Lung (tissue), 13 donors: Measurements from ENCODE around the gene BCAM. TPM values are rescaled to one million over a fixed set of nuclear protein-coding genes. Genes with fewer than 3 reads are reported as not detected.

Experiments
- ATAC-seq: fragments of 200-7000 bp; cut with Tn5 transposase; one replicate; pipeline ENCODE4 v1.9.1; 2020; ENCODE audit warnings: moderate number of reproducible peaks; ENCODE audit not compliant: insufficient read depth, low FRiP score
- DNase-seq, 3 donors: peaks; one replicate each; pipeline ENCODE4 v3.0.0-alpha.2; 2013 to 2017
- H3K27ac ChIP-seq, 2 donors: one replicate each; pipeline ENCODE4 v1.5.1; 2013; ENCODE audit warnings: mild to moderate bottlenecking in 2 of 2, moderate library complexity in 2 of 2, control low read depth in 1 of 2, inconsistent platforms in 1 of 2, low read depth in 1 of 2, low read length in 1 of 2
- H3K27me3 ChIP-seq, 3 donors: one replicate each; pipeline ENCODE4 v1.5.1; 2013; ENCODE audit warnings: low read length in 2 of 3; ENCODE audit not compliant: control insufficient read depth in 3 of 3, insufficient read depth in 3 of 3
- H3K36me3 ChIP-seq, 4 donors: one replicate each; pipeline ENCODE4 v1.5.1; 2013; ENCODE audit warnings: low read length in 4 of 4, mild to moderate bottlenecking in 1 of 4, moderate library complexity in 1 of 4; ENCODE audit not compliant: control insufficient read depth in 4 of 4, insufficient read depth in 4 of 4
- H3K4me1 ChIP-seq, 5 donors: one replicate each; pipeline ENCODE4 v1.5.1; 2013; ENCODE audit warnings: low read length in 5 of 5, mild to moderate bottlenecking in 2 of 5, moderate library complexity in 1 of 5; ENCODE audit not compliant: control insufficient read depth in 5 of 5, insufficient read depth in 5 of 5
- H3K4me3 ChIP-seq: one replicate; pipeline ENCODE4 v1.5.1; 2013; ENCODE audit warnings: mild to moderate bottlenecking, control low read depth, moderate library complexity
- H3K9ac ChIP-seq, 2 donors: one replicate each; pipeline ENCODE4 v1.5.1; 2013; ENCODE audit warnings: low read length in 2 of 2, control low read depth in 1 of 2; ENCODE audit not compliant: insufficient read depth in 1 of 2
- H3K9me3 ChIP-seq, 4 donors: one replicate each; pipeline ENCODE4 v1.5.1; 2013; ENCODE audit warnings: low read length in 3 of 4, mild to moderate bottlenecking in 1 of 4, moderate library complexity in 1 of 4; ENCODE audit not compliant: control insufficient read depth in 4 of 4, insufficient read depth in 3 of 4
- WGBS, 2 donors: extraction: QIAGEN DNeasy Blood & Tissue Kit; methylation state at CpG; one replicate each; pipeline ENCODE4 v1.1.7; 2013; 5-methylcytosine and 5-hydroxymethylcytosine counted together
- polyA plus RNA-seq, 2 donors: library from polyadenylated mRNA; stranded (reverse); fragments of 200-250 nt; gene quantifications; one replicate each; pipeline ENCODE4 v1.2.1, GENCODE V29; 2013
- small RNA-seq: library from RNA; depleted of rRNA; stranded (forward); fragments of <200 nt; gene quantifications from one replicate; pipeline ENCODE3, GENCODE V24; 2014; ENCODE audit warnings: low replicate concordance
- total RNA-seq, 2 donors: library from RNA; depleted of rRNA in 1 of 2; stranded (reverse); fragments of >200 nt in 1 of 2; gene quantifications; one replicate each; pipeline ENCODE4 v1.2.1, GENCODE V29; 2014 to 2021
- TF ChIP-seq, protein P1 (sequence below): IDR thresholded peaks from 2 replicates; pipeline ENCODE4 v1.5.1; 2012; ENCODE audit warnings: mild to moderate bottlenecking; ENCODE audit errors: control extremely low read depth, extremely low read depth
- donor health status: control.
- donor health status: control.
- donor health status: Bipolar disorder and iron deficiency.
- donor health status: healthy.
- donor health status: DM: yes; HTN: yes; CAD: no.

Gene BCAM
- total and polyA plus RNA-seq, 4 donors, result 59.2 to 225 (median 185) TPM

- TF ChIP-seq, protein P1, sequence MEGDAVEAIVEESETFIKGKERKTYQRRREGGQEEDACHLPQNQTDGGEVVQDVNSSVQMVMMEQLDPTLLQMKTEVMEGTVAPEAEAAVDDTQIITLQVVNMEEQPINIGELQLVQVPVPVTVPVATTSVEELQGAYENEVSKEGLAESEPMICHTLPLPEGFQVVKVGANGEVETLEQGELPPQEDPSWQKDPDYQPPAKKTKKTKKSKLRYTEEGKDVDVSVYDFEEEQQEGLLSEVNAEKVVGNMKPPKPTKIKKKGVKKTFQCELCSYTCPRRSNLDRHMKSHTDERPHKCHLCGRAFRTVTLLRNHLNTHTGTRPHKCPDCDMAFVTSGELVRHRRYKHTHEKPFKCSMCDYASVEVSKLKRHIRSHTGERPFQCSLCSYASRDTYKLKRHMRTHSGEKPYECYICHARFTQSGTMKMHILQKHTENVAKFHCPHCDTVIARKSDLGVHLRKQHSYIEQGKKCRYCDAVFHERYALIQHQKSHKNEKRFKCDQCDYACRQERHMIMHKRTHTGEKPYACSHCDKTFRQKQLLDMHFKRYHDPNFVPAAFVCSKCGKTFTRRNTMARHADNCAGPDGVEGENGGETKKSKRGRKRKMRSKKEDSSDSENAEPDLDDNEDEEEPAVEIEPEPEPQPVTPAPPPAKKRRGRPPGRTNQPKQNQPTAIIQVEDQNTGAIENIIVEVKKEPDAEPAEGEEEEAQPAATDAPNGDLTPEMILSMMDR, result no peak
- Histone ChIP-seq H3K9me3 (no peaks in the 10 kb centered on the region), H3K4me1 (peaks cover 0 to 6% (median 0%) of the 10 kb centered on the region in 5 donors), H3K27me3 (no peaks in the 10 kb centered on the region), H3K27ac (no peak overlapping the region), H3K9ac (no peak overlapping the region), H3K36me3 (peaks cover 2 to 17% (median 9%) of the 10 kb centered on the region in 4 donors), H3K4me3 (no peak overlapping the region)
- WGBS, 2 donors, result 73 to 77% methylated on average over 4 of the region's 4 CpGs
- ATAC-seq (no peak), DNase-seq (no peak)
These were observed 57.8 kb downstream of the BCAM start for GRCh38 chr19:44866664-44867063.

DNA sequence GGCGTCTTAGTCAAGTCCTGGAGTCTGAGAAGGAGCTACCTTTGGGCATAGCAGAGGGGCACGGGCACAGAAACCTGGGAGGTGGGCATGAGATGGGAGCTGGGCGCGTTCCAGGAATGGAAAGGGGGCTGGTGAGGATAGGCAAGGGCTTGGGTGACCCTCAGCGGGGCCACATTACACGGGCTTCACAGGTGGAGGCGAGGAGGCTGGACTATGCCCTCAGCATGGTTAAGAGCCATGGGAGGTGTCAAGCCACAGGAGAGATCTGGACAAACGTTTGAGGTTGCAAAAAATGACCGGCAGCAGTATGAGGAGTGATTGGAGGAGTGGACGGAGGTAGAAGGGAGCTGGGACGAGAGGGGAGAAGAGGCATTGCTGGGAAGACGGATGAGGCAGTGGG lies 58.7 kb downstream of the BCAM start:
- no peak overlapping the region for H3K9ac ChIP-seq
- TF ChIP-seq, protein P1, result no peak
- ATAC-seq (no peak), DNase-seq (no peak)
- no peaks in the 10 kb centered on the region for H3K27me3 ChIP-seq
- H3K27ac ChIP-seq, result no peak overlapping the region
- H3K4me1 ChIP-seq, result peaks cover 0 to 6% (median 0%) of the 10 kb centered on the region in 5 donors
- no peak overlapping the region for H3K4me3 ChIP-seq
- H3K36me3 ChIP-seq, result peaks cover 7 to 25% (median 17%) of the 10 kb centered on the region in 4 donors
- no peaks in the 10 kb centered on the region for H3K9me3 ChIP-seq
- WGBS, 2 donors, result 89 to 96% methylated on average over 12 of the region's 12 CpGs

DNA sequence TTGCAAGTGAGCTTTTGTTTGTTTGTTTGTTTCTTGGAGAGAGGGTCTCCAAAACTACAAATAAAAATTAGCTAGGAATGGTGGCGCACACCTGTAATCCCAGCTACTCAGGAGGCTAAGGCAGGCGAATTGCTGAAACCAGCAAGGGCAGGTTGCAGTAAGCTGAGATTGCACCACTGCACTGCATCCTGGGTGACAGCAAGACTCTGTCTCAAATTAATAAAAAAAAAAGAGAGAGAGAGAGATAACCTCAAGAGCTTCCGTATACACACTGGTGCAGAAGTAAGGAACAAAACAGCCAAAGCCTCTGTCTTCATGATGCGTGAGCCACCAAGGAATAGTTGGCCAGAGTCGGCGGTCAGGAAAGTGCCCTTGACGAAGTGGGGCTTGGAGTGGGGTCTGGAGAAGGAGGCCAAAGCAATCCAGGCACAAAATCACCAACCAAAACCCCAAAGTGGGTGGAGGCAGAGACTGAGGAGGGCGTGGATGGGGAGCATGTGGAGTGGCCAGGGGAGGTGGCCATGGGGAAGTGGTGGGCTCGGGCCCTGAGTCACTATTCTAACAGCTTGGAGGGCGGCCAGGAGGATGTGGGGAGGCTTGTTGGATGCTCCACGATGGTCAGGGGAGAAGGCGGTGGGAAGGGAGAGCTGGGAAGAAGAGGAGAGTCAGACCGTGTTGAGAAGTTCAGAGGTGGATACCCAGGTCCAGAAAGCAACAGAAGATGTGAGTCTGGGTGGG lies 61.0 kb downstream of the BCAM start:
- TF ChIP-seq, protein P1, result no peak
- Histone ChIP-seq H3K36me3 (peaks cover 7 to 43% (median 30%) of the 10 kb centered on the region in 4 donors), H3K27me3 (no peaks in the 10 kb centered on the region), H3K4me3 (no peak overlapping the region), H3K9ac (no peak overlapping the region), H3K4me1 (peaks cover 0 to 6% (median 0%) of the 10 kb centered on the region in 5 donors), H3K27ac (peak overlapping the region; percentile 3 to 24), H3K9me3 (no peaks in the 10 kb centered on the region)
- 25 to 54% methylated on average over 13 of the region's 13 CpGs for WGBS, 2 donors
- ATAC-seq, result no peak
- no peak for DNase-seq

Small RNA genes within 50 kb of the gene (small RNA-seq; reads per million reads assigned to genes)
- not detected for gene RF00156

Other genes with a start within 250 kb of the BCAM start
- gene IGSF23, start 195.5 kb upstream of the BCAM start, total RNA-seq, result not detected
- not detected for gene IGSF23, start 195.5 kb upstream of the BCAM start, polyA plus RNA-seq
- 10 to 100 TPM; 26.5 to 46.4 TPM for gene PVR, start 165.2 kb upstream of the BCAM start, total RNA-seq
- gene PVR, start 165.2 kb upstream of the BCAM start, polyA plus RNA-seq, result 10 to 100 TPM; 26.4 to 51.6 TPM
- 1 to 10 TPM; 2.3 to 4.1 TPM for gene CEACAM19, start 137.6 kb upstream of the BCAM start, total RNA-seq
- 1 to 10 TPM; 4.7 to 8.3 TPM for gene CEACAM19, start 137.6 kb upstream of the BCAM start, polyA plus RNA-seq
- gene CEACAM16, start 110.0 kb upstream of the BCAM start, total RNA-seq, result under 1 TPM in 1 of 2 donors, not detected in 1; 0.26 TPM
- not detected for gene CEACAM16, start 110.0 kb upstream of the BCAM start, polyA plus RNA-seq
- 10 to 100 TPM; 17.6 to 63.8 TPM for gene BCL3, start 60.4 kb upstream of the BCAM start, total RNA-seq
- 100 to 1,000 TPM in 1 of 2 donors, 10 to 100 TPM in 1; 63.7 to 233 TPM for gene BCL3, start 60.4 kb upstream of the BCAM start, polyA plus RNA-seq
- gene CBLC, start 31.2 kb upstream of the BCAM start, total RNA-seq, result 1 to 10 TPM; 4.8 to 5.5 TPM
- gene CBLC, start 31.2 kb upstream of the BCAM start, polyA plus RNA-seq, result 1 to 10 TPM; 4.0 to 5.3 TPM
- gene NECTIN2, start 37.2 kb downstream of the BCAM start, total RNA-seq, result 100 to 1,000 TPM in 1 of 2 donors, 10 to 100 TPM in 1; 90.4 to 117 TPM
- gene NECTIN2, start 37.2 kb downstream of the BCAM start, polyA plus RNA-seq, result 10 to 100 TPM; 76.9 to 97.6 TPM
- 10 to 100 TPM; 17.6 to 76.8 TPM for gene TOMM40, start 82.2 kb downstream of the BCAM start, total RNA-seq
- 10 to 100 TPM; 55.0 to 69.4 TPM for gene TOMM40, start 82.2 kb downstream of the BCAM start, polyA plus RNA-seq
- 100 to 1,000 TPM in 1 of 2 donors, 10 to 100 TPM in 1; 80.8 to 177 TPM for gene APOE, start 96.7 kb downstream of the BCAM start, total RNA-seq
- 1,000 to 10,000 TPM in 1 of 2 donors, 100 to 1,000 TPM in 1; 235 to 1,011 TPM for gene APOE, start 96.7 kb downstream of the BCAM start, polyA plus RNA-seq
- gene APOC1, start 105.5 kb downstream of the BCAM start, total RNA-seq, result 100 to 1,000 TPM in 1 of 2 donors, 10 to 100 TPM in 1; 14.0 to 282 TPM
- gene APOC1, start 105.5 kb downstream of the BCAM start, polyA plus RNA-seq, result 1,000 to 10,000 TPM in 1 of 2 donors, 100 to 1,000 TPM in 1; 153 to 1,030 TPM
- not detected for gene APOC4, start 133.1 kb downstream of the BCAM start, total RNA-seq
- under 1 TPM in 1 of 2 donors, not detected in 1; 0.98 TPM for gene APOC4, start 133.1 kb downstream of the BCAM start, polyA plus RNA-seq
- 1 to 10 TPM; 1.8 to 8.0 TPM for gene APOC2, start 136.9 kb downstream of the BCAM start, total RNA-seq
- 10 to 100 TPM; 12.2 to 21.5 TPM for gene APOC2, start 136.9 kb downstream of the BCAM start, polyA plus RNA-seq
- gene CLPTM1, start 146.3 kb downstream of the BCAM start, total RNA-seq, result 100 to 1,000 TPM in 1 of 2 donors, 10 to 100 TPM in 1; 35.9 to 130 TPM
- gene CLPTM1, start 146.3 kb downstream of the BCAM start, polyA plus RNA-seq, result 10 to 100 TPM; 82.5 to 88.0 TPM
- 10 to 100 TPM; 15.8 to 23.8 TPM for gene RELB, start 192.4 kb downstream of the BCAM start, total RNA-seq
- gene RELB, start 192.4 kb downstream of the BCAM start, polyA plus RNA-seq, result 10 to 100 TPM in 1 of 2 donors, 1 to 10 TPM in 1; 9.4 to 65.9 TPM
- 10 to 100 TPM; 23.9 to 73.9 TPM for gene CLASRP, start 229.9 kb downstream of the BCAM start, total RNA-seq
- 100 to 1,000 TPM in 1 of 2 donors, 10 to 100 TPM in 1; 41.2 to 107 TPM for gene CLASRP, start 229.9 kb downstream of the BCAM start, polyA plus RNA-seq